Esophagus muscularis mucosa (tissue), 4 donors: ENCODE results near the gene TUBB2B. TPM values are rescaled to one million over a fixed set of nuclear protein-coding genes. Genes with fewer than 3 reads are reported as not detected.

Source experiments
- DNase-seq: peaks from one replicate; pipeline ENCODE4 v3.0.0-alpha.2; 2017; ENCODE audit errors: extremely low spot score
- H3K27ac ChIP-seq, 4 donors: fragments of 200-600 bp; sonication (generic); replicated peaks in 1 of 4; 1 replicate in 3 of 4; 2 replicates in 1 of 4; pipeline ENCODE4 v1.5.1; 2016 to 2019; ENCODE audit warnings: mild to moderate bottlenecking in 1 of 4
- H3K27me3 ChIP-seq, 4 donors: fragments of 200-600 bp; sonication (generic); one replicate each; pipeline versions ENCODE4 v1.5.1 to v1.6.0; 2016 to 2019
- H3K36me3 ChIP-seq, 4 donors: fragments of 200-600 bp; sonication (generic); one replicate each; pipeline ENCODE4 v1.5.1; 2016 to 2019
- H3K4me1 ChIP-seq, 4 donors: fragments of 200-600 bp; sonication (generic); one replicate each; pipeline ENCODE4 v1.5.1; 2016 to 2019
- H3K4me3 ChIP-seq, 4 donors: fragments of 200-600 bp; sonication (generic); 1 replicate in 2 of 4; 2 replicates in 2 of 4; pipeline ENCODE4 v1.5.1; 2016 to 2019; ENCODE audit warnings: mild to moderate bottlenecking in 4 of 4, moderate library complexity in 1 of 4
- H3K9me3 ChIP-seq, 4 donors: fragments of 200-600 bp; sonication (generic); 1 replicate in 3 of 4; 2 replicates in 1 of 4; pipeline ENCODE4 v1.5.1; 2016 to 2019
- EP300 ChIP-seq: sonication (generic); formaldehyde crosslinking; IDR thresholded peaks from one replicate; pipeline ENCODE4 v1.6.1; 2017; ENCODE audit warnings: antibody characterized with exemption
- POLR2A ChIP-seq: fragments of 450-650 bp; IDR thresholded peaks from one replicate; pipeline ENCODE4 v1.6.1; 2017; ENCODE audit warnings: antibody characterized with exemption, moderate library complexity, mild to moderate bottlenecking, low read depth
- POLR2AphosphoS5 ChIP-seq, 2 donors: sonication (generic); formaldehyde crosslinking; IDR thresholded peaks; one replicate each; pipeline ENCODE4 v1.6.1; 2017; ENCODE audit warnings: antibody characterized with exemption in 2 of 2
- WGBS: methylation state at CpG from one replicate; pipeline ENCODE4 v1.1.5; 2018; 5-methylcytosine and 5-hydroxymethylcytosine counted together
- intact Hi-C: fragments of 100-400 bp; cut with DNase I; formaldehyde crosslinking; loops from one replicate; pipeline ENCODE4 v1.15.1; 2023
- total RNA-seq, 4 donors: library from RNA; depleted of rRNA; stranded (reverse); fragments of >200 nt; gene quantifications; one replicate each; pipeline versions ENCODE4 v1.1.0 to v1.2.1, GENCODE V29; 2016
- TF ChIP-seq, protein P1 (sequence below), 3 experiments: fragments of 200-600 bp in 2 of 3; fragments of 450-650 bp in 1 of 3; sonication (generic) in 2 of 3; IDR thresholded peaks; one replicate each; pipeline ENCODE4 v1.5.1; 2017 to 2019; ENCODE audit warnings: antibody characterized with exemption in 3 of 3, mild to moderate bottlenecking in 2 of 3, moderate library complexity in 1 of 3

Gene TUBB2B
- total RNA-seq, 4 donors from 2014 or later, result 12.0 to 35.8 (median 20.9) TPM

DNA sequence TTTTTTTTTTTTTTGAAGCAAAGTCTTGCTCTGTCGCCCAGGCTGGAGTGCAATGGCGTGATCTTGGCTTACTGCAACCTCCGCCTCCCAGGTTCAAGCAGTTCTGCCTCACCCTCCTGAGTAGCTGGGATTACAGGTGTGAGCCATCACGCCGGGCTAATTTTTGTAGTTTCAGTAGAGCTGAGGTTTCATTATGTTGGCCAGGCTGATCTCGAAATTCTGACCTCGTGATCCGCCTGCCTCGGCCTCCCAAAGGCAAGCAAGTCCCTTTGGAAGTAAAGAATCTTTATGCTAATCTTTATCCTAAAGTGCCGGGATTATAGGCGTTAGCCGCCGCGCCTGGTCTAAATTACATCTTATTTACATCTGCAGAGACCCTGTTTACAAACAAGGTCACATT is 32.8 kb upstream of the TUBB2B start:
- no peak for DNase-seq
- peaks cover 11 to 21% (median 16%) of the 10 kb centered on the region in 4 donors for H3K36me3 ChIP-seq
- intact Hi-C loops, result no loop called here
- peak overlapping the region; percentile 14 to 99 (median 96) for H3K4me3 ChIP-seq
- TF ChIP-seq POLR2A, result no peak
- H3K27ac ChIP-seq, result no peak overlapping the region
- no peaks in the 10 kb centered on the region for H3K27me3 ChIP-seq
- 88% methylated on average over 13 of the region's 14 CpGs for WGBS
- peaks cover 30 to 61% (median 59%) of the 10 kb centered on the region in 4 donors for H3K4me1 ChIP-seq
- no peaks in the 10 kb centered on the region for H3K9me3 ChIP-seq

DNA sequence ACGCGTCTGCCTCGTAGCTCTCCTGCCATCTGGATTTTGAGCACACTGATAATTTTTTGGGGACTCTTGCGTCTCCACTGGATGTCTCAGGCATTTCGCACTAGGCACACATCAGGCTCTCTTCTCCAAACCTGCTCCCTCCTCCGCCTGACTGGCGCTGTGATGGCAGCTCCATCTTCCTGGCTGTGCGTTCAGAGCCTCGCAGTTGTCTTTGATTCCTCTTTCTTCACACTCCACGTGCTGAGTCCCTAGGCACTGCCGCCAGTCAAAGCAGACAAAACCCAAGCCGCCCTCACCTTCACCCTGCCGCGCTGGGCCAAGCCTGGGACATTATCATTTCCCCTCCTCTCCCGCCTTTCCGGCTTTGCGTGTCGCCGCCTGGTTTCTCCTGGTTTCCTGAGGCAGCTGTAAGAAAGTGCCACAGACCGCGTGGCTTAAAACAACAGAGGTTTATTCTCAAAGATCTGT is 32.1 kb upstream of the TUBB2B start:
- TF ChIP-seq EP300, result no peak
- TF ChIP-seq, protein P1, sequence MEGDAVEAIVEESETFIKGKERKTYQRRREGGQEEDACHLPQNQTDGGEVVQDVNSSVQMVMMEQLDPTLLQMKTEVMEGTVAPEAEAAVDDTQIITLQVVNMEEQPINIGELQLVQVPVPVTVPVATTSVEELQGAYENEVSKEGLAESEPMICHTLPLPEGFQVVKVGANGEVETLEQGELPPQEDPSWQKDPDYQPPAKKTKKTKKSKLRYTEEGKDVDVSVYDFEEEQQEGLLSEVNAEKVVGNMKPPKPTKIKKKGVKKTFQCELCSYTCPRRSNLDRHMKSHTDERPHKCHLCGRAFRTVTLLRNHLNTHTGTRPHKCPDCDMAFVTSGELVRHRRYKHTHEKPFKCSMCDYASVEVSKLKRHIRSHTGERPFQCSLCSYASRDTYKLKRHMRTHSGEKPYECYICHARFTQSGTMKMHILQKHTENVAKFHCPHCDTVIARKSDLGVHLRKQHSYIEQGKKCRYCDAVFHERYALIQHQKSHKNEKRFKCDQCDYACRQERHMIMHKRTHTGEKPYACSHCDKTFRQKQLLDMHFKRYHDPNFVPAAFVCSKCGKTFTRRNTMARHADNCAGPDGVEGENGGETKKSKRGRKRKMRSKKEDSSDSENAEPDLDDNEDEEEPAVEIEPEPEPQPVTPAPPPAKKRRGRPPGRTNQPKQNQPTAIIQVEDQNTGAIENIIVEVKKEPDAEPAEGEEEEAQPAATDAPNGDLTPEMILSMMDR (IDR thresholded peaks at IDR 0.05), result no peak
- no peak for TF ChIP-seq POLR2A
- TF ChIP-seq POLR2AphosphoS5 (IDR thresholded peaks at IDR 0.05), result peak in 1 of 2 donors; percentile 5
- WGBS, result 0% methylated on average over 21 of the region's 21 CpGs
- H3K9me3 ChIP-seq, result no peaks in the 10 kb centered on the region
- intact Hi-C loops, result no loop called here
- no peaks in the 10 kb centered on the region for H3K27me3 ChIP-seq
- peaks cover 11 to 15% (median 12%) of the 10 kb centered on the region in 4 donors for H3K36me3 ChIP-seq
- H3K4me1 ChIP-seq, result peaks cover 30 to 54% (median 51%) of the 10 kb centered on the region in 4 donors
- H3K4me3 ChIP-seq, result peak overlapping the region; percentile 94 to 99 (median 96)
- DNase-seq, result no peak
- peak overlapping the region; percentile 78 to 85 (median 82) for H3K27ac ChIP-seq

DNA sequence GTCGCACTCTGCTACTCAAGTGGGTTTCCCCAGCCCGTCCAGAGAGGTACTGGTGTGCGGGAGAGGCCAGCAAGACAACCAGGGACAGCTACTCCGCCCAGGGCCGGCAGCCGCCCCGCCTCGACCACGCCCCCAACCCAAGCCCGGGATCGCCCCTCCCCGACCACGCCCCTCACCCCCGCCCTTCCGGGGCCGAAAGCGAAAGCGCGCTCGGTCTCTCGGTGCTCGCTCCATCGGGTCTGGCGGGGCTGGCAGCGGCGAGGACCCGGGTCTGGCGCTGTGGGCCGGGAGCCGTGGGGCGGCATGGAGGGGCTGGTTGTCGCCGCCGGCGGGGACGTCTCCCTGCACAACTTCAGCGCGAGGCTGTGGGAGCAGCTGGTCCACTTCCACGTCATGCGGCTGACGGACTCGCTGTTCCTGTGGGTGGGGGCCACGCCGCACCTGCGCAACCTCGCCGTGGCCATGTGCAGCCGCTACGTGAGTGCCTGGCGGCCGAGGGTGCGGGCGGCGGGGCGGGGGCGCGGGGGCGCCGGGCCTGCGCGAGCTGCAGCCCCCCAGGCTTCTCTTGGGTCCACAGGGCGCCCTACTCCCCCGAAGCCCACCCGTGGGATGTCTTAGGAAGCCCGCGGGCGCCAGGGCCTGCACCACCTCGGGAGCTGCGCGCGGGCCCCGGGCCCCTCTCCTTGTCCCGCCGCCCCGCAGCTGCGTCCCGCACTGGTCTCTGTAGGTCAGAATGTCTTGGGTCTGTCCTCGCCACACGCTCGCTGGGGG is 31.5 kb upstream of the TUBB2B start, which contains the start of gene PSMG4:
Gene PSMG4, plus strand, starts transcription at position 228 of the 771 bp plus-strand sequence. Its CDS starts 76 bp downstream, at position 304.
- peaks cover 5 to 9% (median 6%) of the 10 kb centered on the region in 4 donors for H3K36me3 ChIP-seq
- intact Hi-C loops, result no loop called here

DNA sequence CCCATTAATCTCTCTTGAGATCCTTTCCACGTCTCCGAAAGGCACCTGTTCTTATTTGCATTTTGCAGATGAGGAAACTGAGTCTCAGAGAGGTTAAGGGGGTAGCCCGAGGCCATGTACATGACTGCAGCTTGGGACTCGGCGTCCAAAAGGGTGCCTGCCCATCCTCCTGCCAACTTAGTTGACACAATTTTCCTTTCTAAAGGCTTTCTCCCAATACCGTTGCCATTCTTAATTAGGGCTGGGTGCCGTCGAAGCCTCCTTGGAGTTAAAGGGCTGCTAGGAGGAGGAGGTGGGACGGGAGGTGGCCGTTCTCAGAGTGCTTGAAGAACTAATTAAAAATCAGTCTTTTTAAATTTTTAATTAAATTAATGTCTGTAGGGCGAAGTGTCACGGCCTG is 30.7 kb upstream of the TUBB2B start:
- 49% methylated on average over 12 of the region's 12 CpGs for whole genome bisulfite sequencing
- TF ChIP-seq POLR2A (no peak), EP300 (no peak), POLR2AphosphoS5 (IDR thresholded peaks at IDR 0.05) (no peak)
- TF ChIP-seq, protein P1 (IDR thresholded peaks at IDR 0.05), result no peak
- H3K27me3 ChIP-seq, result no peaks in the 10 kb centered on the region
- no peaks in the 10 kb centered on the region for H3K9me3 ChIP-seq
- DNase-seq, result no peak
- intact Hi-C loops, result no loop called here
- H3K27ac ChIP-seq, result peak overlapping the region; percentile 78 to 85 (median 82)
- H3K36me3 ChIP-seq, result peaks cover 0 to 2% (median 0%) of the 10 kb centered on the region in 4 donors
- peaks cover 30 to 42% (median 40%) of the 10 kb centered on the region in 4 donors for H3K4me1 ChIP-seq
- H3K4me3 ChIP-seq, result peak overlapping the region; percentile 94 to 99 (median 96)

More for the DNA sequence above, 31.5 kb upstream of the TUBB2B start, which contains the start of gene PSMG4:
- 0% methylated on average over 24 of the region's 80 CpGs for WGBS
- H3K9me3 ChIP-seq, result no peaks in the 10 kb centered on the region
- no peaks in the 10 kb centered on the region for H3K27me3 ChIP-seq
- H3K27ac ChIP-seq, result peak within 1 kb of the TSS; percentile 78 to 85 (median 82)
- peaks cover 30 to 49% (median 45%) of the 10 kb centered on the region in 4 donors for H3K4me1 ChIP-seq
- peak within 1 kb of the TSS; percentile 94 to 99 (median 96) for H3K4me3 ChIP-seq
- peak; percentile 99 for DNase-seq
- TF ChIP-seq POLR2A (no peak), POLR2AphosphoS5 (IDR thresholded peaks at IDR 0.05) (peak; percentile 88 to 89)

DNA sequence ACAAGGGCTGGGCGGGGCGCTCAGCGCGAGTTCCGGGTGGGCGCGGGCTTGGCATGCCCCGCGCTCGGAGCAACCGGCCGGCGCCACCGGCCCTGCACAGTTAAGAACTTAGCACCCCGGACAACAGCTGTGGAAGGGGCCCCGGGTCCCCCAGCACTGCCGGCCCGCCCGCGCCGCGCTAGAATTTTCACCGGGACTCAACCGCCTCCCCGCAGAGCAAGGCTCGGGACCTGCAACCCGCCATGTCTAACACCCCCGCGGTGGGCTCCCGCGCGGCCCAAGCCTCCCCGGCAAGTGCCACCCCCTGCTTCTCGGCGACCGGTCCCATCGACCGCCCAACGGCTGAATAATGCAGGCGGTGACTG is 26.1 kb upstream of the TUBB2B start:
- Histone ChIP-seq H3K4me3 (no peak overlapping the region), H3K27me3 (no peaks in the 10 kb centered on the region), H3K36me3 (no peaks in the 10 kb centered on the region), H3K9me3 (no peaks in the 10 kb centered on the region), H3K27ac (no peak overlapping the region), H3K4me1 (peaks cover 17 to 36% (median 32%) of the 10 kb centered on the region in 4 donors)
- TF ChIP-seq, protein P1 (IDR thresholded peaks at IDR 0.05), result no peak
- TF ChIP-seq POLR2AphosphoS5 (IDR thresholded peaks at IDR 0.05), result no peak
- no peak for TF ChIP-seq POLR2A
- TF ChIP-seq EP300, result no peak
- no peak for DNase-seq
- intact Hi-C loops, result no loop called here
- WGBS, result 100% methylated on average over 6 of the region's 40 CpGs
